CD4-positive, alpha-beta T cell treated with Interleukin-15 for 1 hour (primary cell): Measurements from ENCODE around the gene SNX21.
"Not testable (repeated sequence)": the region's sequence is repeated elsewhere in the genome, so short reads cannot be mapped to it uniquely, and the experiment has no call there.

Source experiments
- DNase-seq: peaks from one replicate; pipeline ENCODE4 v3.0.0-alpha.2; 2020

Gene SNX21, protein sequence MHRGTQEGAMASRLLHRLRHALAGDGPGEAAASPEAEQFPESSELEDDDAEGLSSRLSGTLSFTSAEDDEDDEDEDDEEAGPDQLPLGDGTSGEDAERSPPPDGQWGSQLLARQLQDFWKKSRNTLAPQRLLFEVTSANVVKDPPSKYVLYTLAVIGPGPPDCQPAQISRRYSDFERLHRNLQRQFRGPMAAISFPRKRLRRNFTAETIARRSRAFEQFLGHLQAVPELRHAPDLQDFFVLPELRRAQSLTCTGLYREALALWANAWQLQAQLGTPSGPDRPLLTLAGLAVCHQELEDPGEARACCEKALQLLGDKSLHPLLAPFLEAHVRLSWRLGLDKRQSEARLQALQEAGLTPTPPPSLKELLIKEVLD

DNA sequence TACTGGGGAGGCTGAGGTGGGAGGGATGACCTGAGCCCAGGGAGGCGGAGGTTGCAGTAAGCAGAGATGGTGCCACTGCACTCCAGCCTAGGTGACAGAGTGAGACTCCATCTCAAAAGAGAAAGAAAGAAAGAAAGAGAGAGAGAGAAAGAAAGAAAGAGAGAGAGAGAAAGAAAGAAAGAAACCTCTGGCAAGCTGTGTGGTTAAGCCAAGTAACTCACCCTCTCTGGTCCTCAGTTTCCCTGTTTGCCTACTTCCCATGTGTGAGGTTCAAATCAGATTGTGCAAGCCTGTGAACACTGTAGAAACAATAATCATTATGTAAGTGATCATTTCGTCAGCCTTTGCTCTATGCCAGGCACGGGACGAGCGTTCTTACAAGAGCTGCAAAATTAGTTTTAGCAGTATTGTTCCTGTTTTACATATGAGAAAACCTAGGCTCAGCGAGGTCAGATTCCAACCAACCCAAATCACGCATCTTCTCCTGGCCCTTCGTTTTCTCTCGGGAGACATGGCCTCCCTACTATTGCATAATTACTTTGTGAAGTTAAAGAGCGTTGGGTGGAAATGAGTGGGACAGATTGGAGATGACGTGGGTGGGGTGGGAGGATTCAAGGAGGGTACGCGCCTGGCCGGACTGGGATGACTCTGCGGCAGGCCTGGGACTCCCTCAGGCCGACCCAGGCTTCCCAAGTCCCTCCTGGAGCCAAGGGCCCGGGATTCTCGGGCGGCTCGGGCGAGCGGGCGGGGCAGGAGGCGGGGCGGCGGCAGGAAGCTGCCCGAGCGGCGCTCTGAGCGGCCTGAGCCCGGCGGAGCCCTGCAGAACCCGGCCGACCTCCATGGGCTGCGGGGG lies at the start of gene SNX21:
Gene SNX21, plus strand, starts transcription at position 770 of the 853 bp plus-strand sequence. CDS start 121 bp downstream, outside the sequence.
- peak; percentile 28 for DNase-seq

DNA sequence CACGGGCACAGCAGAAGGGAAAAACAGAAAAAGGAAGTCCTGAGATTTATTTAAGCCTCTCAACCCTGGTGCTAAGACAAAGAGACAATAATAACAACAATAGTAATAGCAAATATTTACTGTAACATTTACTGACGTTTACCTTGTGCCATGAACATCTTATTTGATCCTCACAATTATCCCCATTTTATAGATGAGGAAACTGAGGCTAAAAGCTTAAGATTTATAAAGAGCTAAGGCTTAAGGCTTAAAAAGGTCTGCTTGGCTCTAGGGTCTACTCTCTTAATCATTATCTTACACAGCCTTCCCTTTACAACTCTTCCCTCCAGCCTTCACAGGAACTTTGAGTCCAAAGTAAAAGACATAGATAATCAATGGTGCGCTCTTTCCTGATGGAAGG lies 45.2 kb upstream of the SNX21 start:
- no peak for DNase-seq

DNA sequence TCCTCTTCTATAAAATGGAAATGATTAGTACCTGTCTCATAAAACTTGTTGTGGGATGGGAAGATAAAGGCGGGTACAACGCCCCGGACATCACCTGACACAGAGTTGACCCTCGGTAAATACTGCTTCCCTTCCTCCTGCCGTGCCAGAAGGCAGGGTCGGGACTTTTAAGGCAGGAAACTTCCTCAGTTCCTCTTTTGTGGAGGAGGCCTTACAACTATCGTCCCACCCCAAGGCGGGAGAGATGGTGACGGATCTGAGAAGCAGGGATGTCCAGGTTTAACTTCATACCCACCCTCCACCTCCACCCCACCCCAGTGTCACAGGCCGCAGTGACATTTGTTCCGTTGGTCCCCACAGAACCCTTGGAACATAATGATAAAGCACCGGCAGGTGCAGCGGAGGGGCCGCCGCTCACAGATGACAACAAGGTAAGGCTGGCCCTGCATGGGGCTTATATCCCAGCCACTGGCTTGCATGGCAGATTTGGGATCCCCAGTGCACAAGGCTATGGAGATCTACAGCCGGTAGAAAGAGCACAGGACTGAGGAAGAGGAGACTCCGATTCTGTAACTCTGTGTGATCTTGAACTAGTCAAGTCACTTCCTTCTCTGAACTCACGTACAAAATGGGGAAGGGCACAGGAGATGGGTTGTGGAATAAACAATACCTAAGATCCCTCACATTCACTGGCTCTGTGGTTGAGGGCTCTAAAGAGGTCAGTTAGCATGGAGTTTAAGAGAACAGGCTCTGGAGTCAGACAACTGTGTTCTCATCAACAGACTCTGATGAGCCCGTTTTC lies 41.1 kb upstream of the SNX21 start:
- peak; percentile 29 for DNase-seq

DNA sequence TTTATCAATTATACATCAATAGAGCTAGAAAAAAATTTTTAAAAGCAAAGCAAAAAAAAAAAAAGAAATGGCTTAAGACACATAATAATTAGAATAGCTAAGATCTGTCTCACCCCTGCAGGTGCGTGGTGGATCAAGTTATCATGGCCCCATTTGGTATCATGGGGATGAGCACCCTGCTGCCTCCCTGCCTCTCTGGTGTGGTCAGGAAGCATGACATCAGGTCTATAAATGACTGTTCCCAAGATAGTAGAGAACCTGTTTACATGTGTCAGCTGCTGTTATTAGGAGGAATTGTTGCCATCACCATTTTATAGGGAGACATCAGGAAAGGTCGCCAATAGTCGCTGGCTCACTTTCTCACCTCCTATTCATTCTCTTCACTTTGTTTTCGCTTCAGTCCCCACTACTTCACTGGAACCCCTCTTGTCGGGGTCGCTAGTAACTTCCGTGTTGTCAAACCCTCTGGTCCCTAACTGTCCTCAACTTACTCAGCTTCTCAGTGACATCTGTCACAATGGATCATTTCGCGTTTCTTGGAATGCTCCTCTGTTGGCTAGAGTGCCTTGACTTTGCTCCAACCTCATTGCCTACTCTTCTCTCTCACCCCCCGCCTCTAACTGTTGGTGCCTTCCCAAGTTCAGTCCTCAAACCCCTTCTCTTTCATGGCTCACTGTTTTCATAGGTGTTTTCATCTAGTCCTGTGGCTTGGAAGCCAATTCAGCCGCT lies 37.1 kb upstream of the SNX21 start:
- no peak for DNase-seq

DNA sequence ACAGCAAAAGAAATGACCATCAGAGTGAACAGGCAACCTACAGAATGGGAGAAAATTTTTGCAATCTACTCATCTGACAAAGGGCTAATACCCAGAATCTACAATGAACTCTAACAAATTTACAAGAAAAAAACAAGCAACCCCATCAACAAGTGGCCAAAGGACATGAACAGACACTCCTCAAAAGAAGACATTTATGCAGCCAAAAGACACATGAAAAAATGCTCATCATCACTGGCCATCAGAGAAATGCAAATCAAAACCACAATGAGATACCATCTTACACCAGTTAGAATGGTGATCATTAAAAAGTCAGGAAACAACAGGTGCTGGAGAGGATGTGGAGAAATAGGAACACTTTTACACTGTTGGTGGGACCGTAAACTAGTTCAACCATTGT lies 36.1 kb upstream of the SNX21 start:
- DNase-seq, result not testable (repeated sequence)

DNA sequence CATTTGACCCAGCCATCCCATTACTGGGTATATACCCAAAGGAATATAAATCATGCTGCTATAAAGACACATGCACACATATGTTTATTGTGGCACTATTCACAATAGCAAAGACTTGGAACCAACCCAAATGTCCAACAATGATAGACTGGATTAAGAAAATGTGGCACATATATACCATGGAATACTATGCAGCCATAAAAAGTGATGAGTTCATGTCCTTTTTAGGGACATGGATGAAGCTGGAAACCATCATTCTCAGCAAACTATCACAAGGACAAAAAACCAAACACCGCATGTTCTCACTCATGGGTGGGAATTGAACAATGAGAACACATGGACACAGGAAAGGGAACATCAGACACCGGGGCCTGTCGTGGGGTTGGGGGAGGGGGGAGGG lies 35.6 kb upstream of the SNX21 start:
- not testable (repeated sequence) for DNase-seq

DNA sequence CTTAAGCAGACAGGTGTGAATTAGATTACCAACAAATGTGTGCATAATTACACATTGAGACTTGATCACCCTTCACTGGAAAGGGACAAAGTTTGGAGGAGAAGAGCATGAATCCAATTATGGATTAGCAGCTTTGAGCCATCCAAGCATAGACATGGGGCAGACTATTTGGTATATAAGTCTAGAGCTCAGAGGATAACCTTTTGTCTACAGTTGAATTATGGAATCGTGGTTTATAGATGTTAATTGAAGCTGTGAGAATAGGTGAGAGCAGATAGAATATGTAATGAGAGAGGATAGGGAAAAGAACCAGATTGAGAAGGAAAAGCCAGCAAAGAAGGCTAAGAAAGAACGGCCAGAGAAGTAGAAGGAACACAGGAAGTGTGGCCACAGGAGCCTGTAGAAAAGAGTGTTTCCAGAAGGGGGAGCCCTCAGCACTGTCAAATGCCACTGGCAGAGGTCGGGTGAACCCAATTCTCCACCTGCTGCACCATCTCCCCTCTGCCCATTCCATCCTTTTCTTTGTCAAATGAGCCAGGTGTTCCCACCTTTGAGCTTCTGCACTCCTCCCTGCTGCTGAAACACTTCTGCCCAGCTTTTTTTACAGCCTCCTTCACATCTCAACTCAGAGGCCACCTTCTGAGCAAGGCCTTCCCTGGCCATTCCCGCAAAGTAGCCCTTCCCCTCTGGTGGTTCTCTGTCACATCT lies 34.5 kb upstream of the SNX21 start:
- peak; percentile 62 for DNase-seq

DNA sequence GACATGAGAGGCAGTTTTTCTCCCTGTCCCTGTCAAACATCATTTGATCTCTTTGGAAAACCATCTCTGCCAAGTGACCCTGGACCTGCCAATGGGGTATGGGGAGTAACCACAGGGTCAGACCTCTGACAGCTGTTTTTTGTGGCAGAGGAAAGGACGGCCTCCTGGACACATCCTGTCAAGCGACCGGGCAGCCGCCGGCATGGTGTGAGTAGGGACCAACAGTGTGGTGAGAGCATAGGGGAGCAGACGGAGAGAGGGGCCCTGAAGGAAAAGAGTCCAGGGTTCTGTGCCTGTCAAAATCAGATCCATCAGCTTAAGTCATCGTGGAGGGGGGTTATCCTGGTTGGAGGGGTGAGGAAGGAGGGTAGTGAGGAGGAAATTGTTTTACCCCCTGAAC lies 31.7 kb upstream of the SNX21 start:
- no peak for DNase-seq

DNA sequence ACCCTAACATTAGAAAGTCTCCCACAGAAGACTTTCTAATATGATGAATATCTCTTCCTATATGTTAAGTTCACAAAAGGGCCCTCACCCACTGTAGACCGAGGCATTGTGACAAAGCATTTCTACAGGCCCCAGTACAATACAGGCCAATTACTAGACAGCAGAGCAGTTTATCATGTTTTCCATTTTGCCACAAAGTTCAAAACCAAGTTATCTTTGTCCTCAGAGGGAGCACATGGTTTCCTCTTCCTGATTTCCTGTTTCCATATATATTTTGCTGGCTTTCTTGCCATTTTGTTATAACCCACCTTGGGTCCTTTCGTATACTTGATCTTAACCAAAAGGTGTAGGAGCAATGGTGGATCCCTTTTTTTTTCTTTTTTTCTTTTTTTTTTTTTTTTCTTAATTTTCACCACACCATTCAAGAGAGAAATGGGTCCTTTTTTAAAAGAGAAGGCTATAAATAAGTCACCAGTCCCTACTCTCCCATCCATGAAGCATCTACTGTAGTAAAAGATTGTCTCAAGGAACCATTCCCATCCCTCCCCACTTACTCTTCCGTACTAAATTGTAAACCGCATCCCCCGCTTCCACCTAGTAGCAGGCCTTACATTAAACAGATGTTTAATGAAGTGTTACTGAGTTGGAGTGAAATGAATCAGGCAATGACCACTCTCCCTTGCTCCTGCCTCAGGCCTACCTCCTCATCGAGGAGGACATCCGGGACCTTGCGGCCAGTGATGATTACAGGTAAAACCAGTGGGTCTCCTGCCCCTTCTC lies 23.2 kb upstream of the SNX21 start:
- no peak for DNase-seq

DNA sequence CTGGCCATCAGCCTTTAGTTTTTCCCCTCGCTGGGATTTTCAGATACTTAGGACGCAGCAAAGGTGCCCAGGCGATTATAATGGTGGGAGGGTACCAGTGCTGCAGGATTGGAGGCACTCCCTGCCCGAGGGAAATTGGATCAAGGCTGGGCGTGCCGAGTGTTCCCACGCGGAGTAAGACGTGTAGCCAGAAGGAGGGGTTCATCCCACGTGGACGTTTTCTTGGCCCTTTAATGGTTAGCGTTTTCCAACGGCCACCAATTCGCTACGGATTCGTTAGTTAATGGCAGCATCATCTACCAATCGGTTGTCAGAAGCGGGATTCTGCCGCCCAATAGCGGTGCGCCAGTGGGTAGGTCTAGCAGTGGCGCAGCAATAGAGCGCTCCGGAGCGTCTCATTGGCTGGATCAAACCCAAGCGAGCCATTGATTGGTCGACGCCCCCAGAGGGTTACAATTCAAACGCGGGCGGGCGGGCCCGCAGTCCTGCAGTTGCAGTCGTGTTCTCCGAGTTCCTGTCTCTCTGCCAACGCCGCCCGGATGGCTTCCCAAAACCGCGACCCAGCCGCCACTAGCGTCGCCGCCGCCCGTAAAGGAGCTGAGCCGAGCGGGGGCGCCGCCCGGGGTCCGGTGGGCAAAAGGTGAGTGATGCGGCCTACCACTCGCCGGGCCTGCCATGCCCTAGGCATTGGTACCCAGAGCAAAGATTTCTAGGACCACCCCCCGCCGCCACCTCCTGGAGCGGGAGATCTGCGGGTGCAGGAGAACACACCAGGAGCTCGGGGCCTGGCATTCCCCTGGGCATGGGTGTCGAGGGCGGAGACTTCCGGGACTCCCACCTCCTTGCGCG lies 21.2 kb upstream of the SNX21 start, which contains the start of gene UBE2C:
Gene UBE2C, plus strand, starts transcription at position 488 of the 849 bp plus-strand sequence. Its CDS starts 52 bp downstream, at position 540.
- peak; percentile 96 for DNase-seq

DNA sequence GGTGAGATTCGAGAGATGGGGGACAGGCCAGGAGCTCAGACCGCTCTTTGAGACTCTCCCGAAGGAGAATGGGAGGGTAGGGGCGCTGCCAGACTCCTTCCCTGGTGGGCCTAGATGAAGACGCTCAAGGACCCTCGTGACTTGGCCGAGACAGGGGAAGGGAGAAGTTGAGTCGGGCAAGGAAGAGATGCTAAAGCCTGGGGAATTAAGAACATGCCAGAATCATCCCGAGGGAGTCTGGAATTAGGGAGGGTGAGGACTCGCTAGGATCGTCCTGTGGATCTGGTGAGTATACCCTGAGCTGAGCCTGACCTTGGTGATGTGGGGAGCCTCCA lies 20.6 kb upstream of the SNX21 start:
- DNase-seq, result no peak

DNA sequence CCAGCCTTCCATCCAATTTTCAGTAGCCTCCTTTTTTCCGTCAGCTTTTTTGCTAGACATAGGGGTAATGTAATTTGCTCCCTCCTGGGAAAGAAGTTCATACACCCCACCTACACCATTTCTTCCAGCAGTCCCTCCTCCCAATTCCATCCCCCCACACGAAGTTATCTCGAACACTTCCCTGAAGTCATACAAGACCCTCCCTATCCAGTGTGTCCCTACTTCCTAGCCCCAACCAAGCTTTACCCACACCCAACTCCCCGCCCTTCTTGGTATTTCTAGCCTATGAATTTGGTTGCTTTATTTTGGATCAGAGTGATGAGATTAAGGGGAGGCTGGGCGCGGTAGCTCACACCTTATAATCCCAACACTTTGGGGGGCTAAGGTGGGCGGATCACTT lies 20.1 kb upstream of the SNX21 start:
- DNase-seq, result no peak

DNA sequence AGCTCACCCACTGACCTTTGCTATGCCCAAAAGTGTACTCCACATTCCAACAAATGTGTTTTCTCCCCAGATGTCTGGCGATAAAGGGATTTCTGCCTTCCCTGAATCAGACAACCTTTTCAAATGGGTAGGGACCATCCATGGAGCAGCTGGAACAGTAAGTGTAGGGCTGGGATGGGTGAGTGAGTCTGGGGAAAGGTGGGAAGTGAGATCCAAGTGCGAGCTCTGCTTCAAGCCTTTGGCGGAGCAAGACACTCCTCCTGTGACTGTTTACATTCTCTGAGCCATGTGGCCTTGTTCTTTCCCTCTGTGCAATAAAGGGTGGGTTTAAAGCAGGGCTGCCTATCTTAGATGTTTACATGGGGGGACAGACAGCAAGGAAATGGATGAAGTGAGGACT lies 19.3 kb upstream of the SNX21 start:
- DNase-seq, result no peak

DNA sequence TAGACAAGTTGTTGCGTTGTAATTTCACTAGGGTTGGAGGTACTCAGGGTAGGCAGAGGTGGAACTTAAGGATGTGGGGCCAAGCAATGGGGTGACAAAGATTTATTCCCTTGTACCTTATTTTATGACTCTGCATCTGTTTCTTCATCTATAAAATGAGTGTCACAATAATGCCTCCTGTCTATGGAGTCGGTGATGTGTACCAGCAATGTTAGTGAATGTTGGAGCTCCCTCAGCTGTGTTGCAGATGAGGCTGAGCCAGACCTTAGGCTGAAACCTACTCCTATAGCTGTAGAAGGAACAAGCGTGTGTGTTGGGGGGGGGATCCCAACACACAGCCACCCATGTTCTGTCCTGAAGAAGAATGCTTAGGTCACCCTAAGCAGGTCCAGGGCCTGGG lies 16.6 kb upstream of the SNX21 start:
- DNase-seq, result no peak

DNA sequence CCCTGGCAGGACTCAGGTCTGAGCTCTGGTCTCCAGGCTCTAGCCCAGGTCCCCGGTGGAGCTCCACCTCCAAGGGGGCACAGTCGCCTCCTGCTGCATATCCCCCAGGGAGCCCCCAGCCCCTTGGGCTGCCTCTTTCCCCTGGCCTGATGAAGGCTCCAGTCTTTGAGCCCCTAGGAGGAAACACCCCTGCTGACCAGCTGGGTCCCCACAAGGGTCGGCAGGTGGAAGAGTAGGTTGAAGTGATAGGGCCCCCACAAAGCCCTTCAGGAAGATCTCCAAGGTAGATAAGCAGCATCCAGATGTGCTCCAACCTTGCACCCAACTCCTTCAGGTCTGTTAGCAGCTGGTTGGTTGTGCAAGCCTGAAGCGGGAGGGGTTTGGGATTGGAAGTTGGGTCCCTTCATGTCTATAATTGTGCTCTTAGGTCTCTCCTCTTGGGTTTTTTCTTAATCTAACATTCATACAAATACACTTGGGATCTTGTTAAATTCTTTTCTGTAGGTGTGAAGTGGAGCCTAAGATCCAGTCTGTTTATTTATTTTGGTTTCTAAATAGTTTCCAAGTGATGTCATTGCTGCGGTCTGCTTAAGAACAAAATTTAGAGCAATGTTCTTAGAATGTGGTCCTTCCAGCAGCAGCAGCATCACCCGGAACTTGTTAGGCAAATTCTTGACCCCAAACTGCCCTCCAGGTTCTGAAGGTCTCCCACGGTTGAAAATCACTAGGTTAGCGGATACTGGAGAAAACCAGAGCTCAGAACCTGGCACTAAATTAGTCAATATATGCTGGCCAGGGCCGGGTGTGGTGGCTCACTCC lies 16.0 kb upstream of the SNX21 start:
- no peak for DNase-seq

DNA sequence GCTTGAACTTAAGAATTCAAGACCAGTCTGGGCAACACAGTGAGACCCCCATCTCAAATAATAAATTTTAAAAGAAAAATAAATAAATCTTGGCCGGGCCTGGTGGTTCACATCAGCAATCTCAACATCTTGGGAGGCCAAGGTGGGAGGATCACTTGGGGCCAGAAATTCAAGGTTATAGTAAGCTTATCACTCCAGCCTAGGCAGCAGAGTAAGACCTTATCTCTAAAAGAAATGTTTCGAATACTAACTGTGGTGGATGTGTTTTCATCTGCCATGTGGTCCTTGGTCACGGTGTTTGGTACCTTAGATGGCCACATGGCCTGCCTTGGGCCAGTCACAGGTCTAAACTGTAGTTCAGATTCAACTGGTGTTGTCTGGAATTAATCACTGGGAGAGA lies 15.4 kb upstream of the SNX21 start:
- DNase-seq, result no peak

DNA sequence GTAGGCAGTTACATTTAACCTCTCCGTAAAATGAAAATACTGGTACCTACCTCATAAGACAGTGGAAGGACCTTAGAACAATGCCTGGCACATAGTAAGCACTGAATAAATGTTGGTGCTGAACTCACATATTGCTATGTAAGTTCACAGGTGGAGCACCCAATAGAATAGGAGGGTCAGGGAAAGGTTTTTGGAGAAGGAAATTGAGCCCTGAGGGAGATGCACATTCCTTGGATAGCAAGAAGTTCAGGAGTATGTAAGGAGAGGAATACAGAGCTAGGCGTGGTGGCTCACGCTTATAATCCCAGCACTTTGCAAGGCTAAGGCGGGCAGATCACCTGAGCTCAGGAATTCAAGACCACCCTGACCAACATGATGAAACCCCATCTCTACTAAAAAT lies 14.1 kb upstream of the SNX21 start:
- no peak for DNase-seq

DNA sequence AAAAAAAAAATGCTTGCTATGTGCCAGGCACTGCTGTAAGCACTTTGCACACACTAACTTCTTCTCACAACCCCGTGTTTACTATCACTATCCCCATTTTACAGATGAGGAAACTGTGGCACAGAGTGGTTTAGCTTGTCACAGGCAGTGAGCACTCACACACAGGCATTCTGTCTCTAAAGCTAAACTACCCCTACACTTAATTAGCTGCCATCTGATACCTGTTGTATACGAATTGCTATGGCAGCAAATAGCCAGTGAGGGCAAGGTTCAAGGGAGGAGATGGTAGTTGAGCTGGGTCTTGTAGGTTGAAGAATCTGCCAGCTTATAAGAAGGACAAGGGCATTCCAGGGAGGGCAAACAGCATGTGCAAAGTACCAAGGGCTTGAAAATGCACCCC lies 11.7 kb upstream of the SNX21 start:
- no peak for DNase-seq

DNA sequence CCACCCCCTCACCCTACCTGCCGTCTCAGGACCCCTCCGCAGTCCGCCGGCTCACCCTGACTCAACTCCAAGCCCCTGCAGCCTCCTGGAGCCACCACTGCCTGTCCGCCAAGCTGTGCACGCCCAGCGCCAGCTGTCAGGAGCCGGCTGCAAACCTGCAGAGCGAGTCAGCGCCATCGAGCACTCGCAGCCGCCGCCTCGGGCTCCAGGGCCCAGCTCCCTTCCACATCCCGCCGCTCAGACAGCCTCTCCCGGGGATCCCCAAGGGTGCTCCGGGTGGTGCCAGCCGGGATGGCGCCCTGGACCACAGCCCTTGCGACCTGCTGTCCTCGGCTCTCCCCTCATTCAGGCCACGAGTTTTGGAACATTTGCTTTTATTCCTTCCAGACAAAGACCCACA lies 10.7 kb upstream of the SNX21 start:
- DNase-seq, result no peak
